GF-D8 (cell line): ENCODE measurements around the gene GSTCD.

ENCODE experiments used
- DNase-seq: peaks from one replicate; lab custom pipeline; 2025; lab: John Stamatoyannopoulos, UW

Gene GSTCD

GRCh38 chr4:105894660-105895582, 186.3 kb downstream of the GSTCD start, which contains the start of gene NPNT:
NPNT (plus strand) TSS chr4:105895471; CDS start chr4:105895653, 182 bp downstream.
- no peak for DNase-seq

GRCh38 chr4:105895583-105896460, 187.2 kb downstream of the GSTCD start:
- DNase-seq, result no peak

GRCh38 chr4:105896461-105896942, 187.9 kb downstream of the GSTCD start:
- DNase-seq, result no peak
